Large intestine (tissue), 3 donors: ENCODE results near the gene MED15. TPM values are rescaled to one million over a fixed set of nuclear protein-coding genes. Genes with fewer than 3 reads are reported as not detected.

Source experiments
- DNase-seq, 2 donors: peaks; one replicate each; pipeline versions ENCODE4 v3.0.0 to v3.0.0-alpha.2; 2013
- H3K27ac ChIP-seq: one replicate; pipeline ENCODE4 v1.5.1; 2013; ENCODE audit warnings: low read length
- H3K27me3 ChIP-seq: 2 replicates; pipeline ENCODE4 v1.6.1; 2013; ENCODE audit warnings: low read length; ENCODE audit not compliant: control insufficient read depth, insufficient read depth
- H3K36me3 ChIP-seq: 2 replicates; pipeline ENCODE4 v1.6.1; 2013; ENCODE audit warnings: low read length; ENCODE audit not compliant: control insufficient read depth, insufficient read depth
- H3K4me1 ChIP-seq: one replicate; pipeline ENCODE4 v1.6.1; 2013; ENCODE audit warnings: low read length; ENCODE audit not compliant: control insufficient read depth, insufficient read depth
- H3K4me3 ChIP-seq: one replicate; pipeline ENCODE4 v1.5.1; 2013; ENCODE audit warnings: low read length
- H3K9me3 ChIP-seq: one replicate; pipeline ENCODE4 v1.6.1; 2013; ENCODE audit warnings: mild to moderate bottlenecking, low read depth, low read length, moderate library complexity; ENCODE audit not compliant: control insufficient read depth
- WGBS: methylation state at CpG from one replicate; pipeline ENCODE4 v1.1.5; 2013; ENCODE audit warnings: low lambda C conversion rate; ENCODE audit not compliant: insufficient coverage; 5-methylcytosine and 5-hydroxymethylcytosine counted together
- polyA plus RNA-seq: library from polyadenylated mRNA; unstranded; fragments of 120-200 nt; gene quantifications from one replicate; pipeline ENCODE4 v1.2.1, GENCODE V29; 2013

Gene MED15
- polyA plus RNA-seq, 1 donor = 51.5 TPM

DNA sequence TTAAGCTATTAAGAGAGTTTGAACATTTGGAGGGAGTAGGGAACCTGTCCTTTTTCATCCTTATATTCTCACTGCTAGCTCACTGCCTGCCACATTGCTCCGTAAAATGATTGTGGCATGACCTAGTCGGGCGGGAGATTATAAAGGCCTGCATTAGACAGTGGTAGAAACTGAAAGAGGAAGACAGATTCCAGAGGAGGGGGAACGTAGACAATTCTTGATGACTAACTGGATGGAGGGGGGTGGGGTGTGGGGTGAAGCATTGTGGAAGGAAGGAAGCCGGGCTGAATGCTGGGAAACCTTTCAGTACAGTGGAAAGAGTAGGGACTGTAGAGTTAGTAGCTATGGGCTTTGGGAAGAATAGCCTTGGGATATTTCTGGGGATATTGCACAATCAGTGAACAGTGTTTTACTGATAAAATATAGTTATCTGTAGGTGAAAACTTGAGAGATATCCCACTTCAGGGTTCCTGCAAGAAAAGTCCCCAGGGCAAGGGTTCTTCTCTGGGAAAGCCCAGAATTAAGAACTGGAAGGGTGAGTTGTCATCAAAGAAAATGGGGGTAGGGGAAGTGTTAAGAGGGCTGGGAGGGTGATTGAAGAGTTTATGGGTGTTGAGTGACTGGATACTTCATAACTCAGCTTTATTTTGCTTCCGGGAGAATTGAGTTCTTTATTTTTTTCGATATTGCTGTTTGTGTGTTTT lies 2.1 kb downstream of the MED15 start:
- WGBS = 69% methylated on average over 2 of the region's 7 CpGs
- Histone ChIP-seq H3K27ac (peak overlapping the region; percentile 84), H3K4me1 (peaks cover 25% of the 10 kb centered on the region)

DNA sequence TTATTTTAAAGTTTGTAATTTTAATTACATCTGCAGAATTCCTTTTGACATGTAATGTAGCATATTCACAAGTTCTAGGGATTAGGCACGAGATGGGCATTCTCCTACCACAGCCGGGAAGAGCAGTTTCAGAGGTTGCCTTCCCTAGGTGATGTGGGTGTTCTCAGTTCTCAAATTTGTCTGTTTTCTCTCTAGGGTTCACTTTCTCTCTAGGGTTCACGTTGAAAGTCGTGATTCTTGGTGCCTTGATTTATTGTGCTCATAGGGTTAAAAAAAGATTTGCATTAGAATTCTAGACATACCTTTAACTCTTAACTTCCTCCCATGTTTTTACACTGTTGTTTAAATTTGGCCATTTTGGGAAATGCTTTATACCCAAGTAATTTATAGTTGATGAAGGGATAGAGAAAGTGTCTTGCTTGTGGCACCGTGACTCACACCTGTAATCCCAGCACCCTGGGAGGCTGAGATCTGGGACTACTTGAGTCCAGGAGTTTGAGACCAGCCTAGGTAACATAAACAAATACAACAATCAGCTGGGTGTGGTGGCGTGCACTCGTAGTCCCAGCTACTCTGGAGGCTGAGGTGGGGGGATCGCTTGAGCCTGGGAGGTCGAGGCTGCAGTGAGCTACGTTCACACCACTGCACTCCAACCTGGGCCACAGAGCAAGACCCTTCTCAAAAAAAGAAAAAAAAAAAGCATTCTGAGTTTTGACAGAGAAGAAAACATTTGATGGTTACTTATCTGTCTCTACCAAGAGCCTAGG lies 3.6 kb downstream of the MED15 start:
- Histone ChIP-seq H3K9me3 (no peaks in the 10 kb centered on the region), H3K27ac (no peak overlapping the region), H3K4me1 (peaks cover 25% of the 10 kb centered on the region), H3K36me3 (peaks cover 16% of the 10 kb centered on the region), H3K4me3 (no peak overlapping the region), H3K27me3 (no peaks in the 10 kb centered on the region)
- no peak for DNase-seq
- WGBS = no CpG with 5 or more reads among the region's 10 CpGs

More for the DNA sequence above, 2.1 kb downstream of the MED15 start:
- peaks cover 11% of the 10 kb centered on the region for H3K36me3 ChIP-seq
- H3K27me3 ChIP-seq = no peaks in the 10 kb centered on the region
- H3K4me3 ChIP-seq = peak overlapping the region; percentile 33
- peak; percentile 88 to 94 for DNase-seq
- H3K9me3 ChIP-seq = no peaks in the 10 kb centered on the region

DNA sequence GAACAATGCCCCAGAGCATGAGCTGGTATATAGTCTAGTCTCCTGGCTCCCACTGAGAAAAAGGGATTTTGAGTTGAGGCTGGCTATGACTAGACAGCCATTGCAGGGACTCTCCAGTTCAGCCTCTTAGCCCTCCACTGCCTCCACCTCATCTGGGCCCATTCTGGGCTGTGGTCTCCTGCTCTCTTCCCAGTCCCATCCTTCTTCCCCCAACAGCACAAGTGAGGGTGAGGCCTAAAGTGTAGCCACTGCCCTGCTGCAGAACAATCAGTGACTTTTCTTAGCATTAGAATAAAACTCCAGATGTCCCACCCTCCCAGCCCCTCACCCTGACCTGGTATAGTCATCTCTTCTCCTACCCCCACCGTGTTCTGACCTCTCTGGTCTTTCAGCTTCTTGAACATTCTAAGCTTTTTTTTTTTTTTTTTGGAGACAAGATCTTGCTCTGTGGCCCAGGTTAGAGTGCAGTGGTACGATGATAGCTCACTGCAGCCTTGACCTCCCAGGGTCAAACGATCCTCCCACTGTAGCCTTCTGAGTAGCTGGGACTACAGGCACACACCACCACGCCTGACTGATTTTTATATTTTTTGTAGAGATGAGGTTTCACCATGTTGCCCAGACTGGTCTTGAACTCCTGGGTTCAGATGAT lies 4.3 kb downstream of the MED15 start:
- DNase-seq = no peak
- peaks cover 19% of the 10 kb centered on the region for H3K36me3 ChIP-seq
- H3K27ac ChIP-seq = no peak overlapping the region
- peaks cover 25% of the 10 kb centered on the region for H3K4me1 ChIP-seq
- H3K4me3 ChIP-seq = no peak overlapping the region
- WGBS = 80% methylated on average over 1 of the region's 4 CpGs
- no peaks in the 10 kb centered on the region for H3K9me3 ChIP-seq
- H3K27me3 ChIP-seq = no peaks in the 10 kb centered on the region

DNA sequence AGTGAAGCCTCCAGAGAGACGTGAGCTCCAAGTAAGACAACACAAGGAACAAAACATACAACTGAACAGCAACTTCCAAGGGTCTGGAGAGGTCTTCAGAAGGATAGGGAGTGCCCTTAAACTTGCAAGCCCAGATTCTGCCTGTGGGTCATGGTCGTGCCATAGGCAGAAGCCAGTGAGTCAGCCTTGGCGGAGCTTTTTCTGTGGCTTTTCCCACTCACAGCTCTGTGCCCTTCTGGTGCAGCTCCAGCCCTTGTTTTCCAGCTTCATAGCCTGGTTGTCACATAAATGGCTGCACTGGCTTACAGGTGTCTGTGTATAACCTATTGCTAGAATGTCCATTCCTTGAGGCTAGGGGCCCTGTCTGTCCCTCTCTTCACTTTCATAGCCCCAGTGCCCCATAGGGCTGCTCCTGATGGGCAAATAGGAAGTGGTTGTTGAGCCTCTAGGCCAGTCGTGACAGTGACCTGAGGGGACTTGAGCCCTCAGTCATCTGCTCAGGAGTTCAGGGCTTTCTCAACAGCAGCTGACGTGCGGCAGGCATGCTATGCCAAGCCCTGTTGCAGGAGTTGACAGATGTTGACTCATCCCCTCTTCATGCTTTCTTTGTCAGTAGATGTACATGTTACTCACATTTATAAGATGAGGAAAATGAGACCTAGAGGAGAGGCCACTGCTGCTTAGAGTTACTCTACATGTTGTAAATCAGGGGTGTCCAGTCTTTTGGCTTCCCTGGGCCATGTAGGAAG lies 7.4 kb downstream of the MED15 start:
- H3K9me3 ChIP-seq = no peaks in the 10 kb centered on the region
- H3K4me1 ChIP-seq = peaks cover 14% of the 10 kb centered on the region
- WGBS = no CpG with 5 or more reads among the region's 6 CpGs
- peaks cover 45% of the 10 kb centered on the region for H3K36me3 ChIP-seq
- DNase-seq = no peak
- H3K4me3 ChIP-seq = no peak overlapping the region
- H3K27me3 ChIP-seq = no peaks in the 10 kb centered on the region
- no peak overlapping the region for H3K27ac ChIP-seq

- H3K4me3 ChIP-seq = no peak overlapping the region
- no peaks in the 10 kb centered on the region for H3K4me1 ChIP-seq
- WGBS = 100% methylated on average over 1 of the region's 2 CpGs
- no peaks in the 10 kb centered on the region for H3K9me3 ChIP-seq
- H3K36me3 ChIP-seq = peaks cover 54% of the 10 kb centered on the region
- DNase-seq = no peak
- H3K27ac ChIP-seq = no peak overlapping the region
- H3K27me3 ChIP-seq = no peaks in the 10 kb centered on the region
Measured at GRCh38 chr22:20516399-20516798, 9.0 kb downstream of the MED15 start.

DNA sequence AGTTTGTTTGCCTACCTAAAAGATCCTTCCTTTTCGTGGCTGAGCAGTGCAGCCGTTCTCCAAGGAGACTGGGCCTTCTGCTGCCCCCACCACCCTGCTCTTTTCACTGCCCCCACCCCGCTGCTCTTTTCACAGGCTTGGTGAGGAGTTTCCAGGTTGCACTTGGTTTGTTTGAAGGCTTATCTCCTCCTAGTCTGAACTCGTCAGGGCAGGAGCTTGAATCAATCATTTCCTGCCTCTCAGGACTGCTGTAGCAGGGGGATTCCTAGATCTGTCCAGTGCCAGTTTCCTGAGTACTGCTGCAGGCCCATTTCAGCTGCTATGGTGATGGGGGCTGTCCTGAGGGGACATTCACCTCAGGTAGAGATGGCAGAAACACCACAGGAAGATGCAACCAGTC lies 10.0 kb downstream of the MED15 start:
- peaks cover 59% of the 10 kb centered on the region for H3K36me3 ChIP-seq
- WGBS = no CpG with 5 or more reads among the region's 4 CpGs
- H3K4me3 ChIP-seq = no peak overlapping the region
- H3K4me1 ChIP-seq = no peaks in the 10 kb centered on the region
- H3K27ac ChIP-seq = no peak overlapping the region
- no peaks in the 10 kb centered on the region for H3K9me3 ChIP-seq
- no peak for DNase-seq
- H3K27me3 ChIP-seq = no peaks in the 10 kb centered on the region

GRCh38 chr22:20517841-20518592 lies 10.6 kb downstream of the MED15 start:
- Histone ChIP-seq H3K4me1 (no peaks in the 10 kb centered on the region), H3K4me3 (no peak overlapping the region), H3K36me3 (peaks cover 62% of the 10 kb centered on the region), H3K9me3 (no peaks in the 10 kb centered on the region), H3K27ac (no peak overlapping the region), H3K27me3 (no peaks in the 10 kb centered on the region)
- WGBS = no CpG with 5 or more reads among the region's 13 CpGs
- DNase-seq = no peak

DNA sequence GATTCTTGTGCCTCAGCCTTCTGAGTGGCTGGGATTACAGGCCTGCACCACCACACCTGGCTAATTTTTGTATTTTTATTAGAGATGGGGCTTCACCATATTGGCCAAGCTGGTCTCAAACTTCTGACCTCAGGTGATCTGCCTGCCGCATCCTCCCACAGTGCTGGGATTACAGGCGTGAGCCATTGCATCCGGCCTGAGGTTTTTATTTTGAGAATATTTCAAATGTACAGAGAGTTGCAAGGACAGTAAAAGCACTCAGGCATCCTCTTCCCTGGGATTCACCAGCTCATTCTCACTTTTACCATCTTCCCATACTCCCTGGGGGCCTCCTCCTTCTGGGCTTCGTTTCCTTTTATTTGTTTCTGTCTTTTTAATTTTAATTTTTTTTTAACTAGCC lies 12.1 kb downstream of the MED15 start:
- H3K27ac ChIP-seq = no peak overlapping the region
- 85% methylated on average over 1 of the region's 4 CpGs for WGBS

DNA sequence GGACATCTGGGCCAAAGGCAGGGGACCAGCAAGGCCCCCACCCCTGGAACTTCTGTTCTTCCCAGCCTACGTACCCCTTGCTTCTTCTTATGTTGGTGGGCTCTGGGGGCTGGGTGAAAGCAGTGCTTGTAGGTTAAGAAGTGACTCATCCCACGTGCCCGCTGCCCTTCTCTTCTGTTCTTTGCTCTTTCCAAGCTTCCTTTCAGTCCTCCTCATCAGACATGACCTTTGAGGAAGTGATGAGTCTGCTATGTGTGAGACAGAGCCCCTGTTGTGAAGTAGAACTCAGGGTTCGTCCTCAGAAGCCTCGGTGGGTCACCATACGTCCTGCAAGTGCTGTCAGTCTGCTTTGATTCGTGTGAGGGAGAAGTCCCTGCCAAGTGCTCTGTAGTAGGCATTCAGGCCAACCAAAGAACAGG lies 12.7 kb downstream of the MED15 start:
- no peak for DNase-seq

More for the DNA sequence above, 12.1 kb downstream of the MED15 start:
- Histone ChIP-seq H3K4me1 (peaks cover 3% of the 10 kb centered on the region), H3K36me3 (peaks cover 51% of the 10 kb centered on the region), H3K4me3 (no peak overlapping the region), H3K9me3 (no peaks in the 10 kb centered on the region), H3K27me3 (no peaks in the 10 kb centered on the region)
- DNase-seq = no peak

More for the DNA sequence above, 12.7 kb downstream of the MED15 start:
- Histone ChIP-seq H3K36me3 (peaks cover 46% of the 10 kb centered on the region), H3K27ac (no peak overlapping the region), H3K4me3 (no peak overlapping the region), H3K9me3 (no peaks in the 10 kb centered on the region), H3K4me1 (peaks cover 3% of the 10 kb centered on the region), H3K27me3 (no peaks in the 10 kb centered on the region)
- WGBS = no CpG with 5 or more reads among the region's 7 CpGs
